Lower leg skin (tissue), 4 donors: Measurements from ENCODE around the gene PEX3. TPM values are rescaled to one million over a fixed set of nuclear protein-coding genes. Genes with fewer than 3 reads are reported as not detected.
"Not testable (repeated sequence)": the region's sequence is repeated elsewhere in the genome, so short reads cannot be mapped to it uniquely, and the experiment has no call there.

Experiments used
- DNase-seq, 2 donors: peaks; one replicate each; pipeline ENCODE4 v3.0.0-alpha.2; 2019; ENCODE audit warnings: low spot score in 2 of 2
- H3K4me3 ChIP-seq: fragments of 200-600 bp; sonication (generic); 2 replicates; pipeline ENCODE4 v1.5.1; 2017; ENCODE audit warnings: mild to moderate bottlenecking, low read depth; ENCODE audit not compliant: poor library complexity, severe bottlenecking
- CTCF ChIP-seq, 3 donors: fragments of 450-650 bp; IDR thresholded peaks; one replicate each; pipeline ENCODE4 v1.5.1; 2016; ENCODE audit warnings: antibody characterized with exemption in 3 of 3, mild to moderate bottlenecking in 3 of 3, moderate library complexity in 2 of 3
- POLR2A ChIP-seq, 2 donors: fragments of 450-650 bp; IDR thresholded peaks; one replicate each; pipeline ENCODE4 v1.6.1; 2016 to 2017; ENCODE audit warnings: antibody characterized with exemption in 2 of 2, mild to moderate bottlenecking in 1 of 2, moderate library complexity in 1 of 2
- WGBS, 2 donors: methylation state at CpG; one replicate each; pipeline ENCODE4 v1.1.5; 2018; 5-methylcytosine and 5-hydroxymethylcytosine counted together
- intact Hi-C: fragments of 100-400 bp; cut with DNase I; formaldehyde crosslinking; loops from one replicate; pipeline ENCODE4 v1.15.0; 2023; ENCODE audit warnings: low total_unique reads
- total RNA-seq, 4 donors: library from RNA; depleted of rRNA; stranded (reverse); fragments of >200 nt; gene quantifications; one replicate each; pipeline ENCODE4 v1.1.0, GENCODE V29; 2016

The PEX3 gene
- total RNA-seq, 4 donors from 2014 or later = 15.5 to 22.4 (median 18.4) TPM

GRCh38 chr6:143431226-143431625 lies 19.4 kb upstream of the PEX3 start:
- H3K4me3 ChIP-seq = no peak overlapping the region
- 64 to 78% methylated on average over 1 of the region's 1 CpG for WGBS, 2 donors
- TF ChIP-seq CTCF (IDR thresholded peaks at IDR 0.05) (no peak), POLR2A (IDR thresholded peaks at IDR 0.05) (no peak)
- no peak for DNase-seq
- intact Hi-C loops = no loop called here

GRCh38 chr6:143432588-143432987 lies 18.0 kb upstream of the PEX3 start:
- WGBS, 2 donors = 93 to 97% methylated on average over 4 of the region's 4 CpGs
- H3K4me3 ChIP-seq = no peak overlapping the region

GRCh38 chr6:143441010-143441409 lies 9.6 kb upstream of the PEX3 start:
- no peak for TF ChIP-seq POLR2A (IDR thresholded peaks at IDR 0.05)
- no peak for TF ChIP-seq CTCF (IDR thresholded peaks at IDR 0.05)
- 95% methylated on average over 2 of the region's 2 CpGs for WGBS, 2 donors
- H3K4me3 ChIP-seq = no peak overlapping the region
- no peak for DNase-seq
- intact Hi-C loops = no loop called here

More at GRCh38 chr6:143432588-143432987, 18.0 kb upstream of the PEX3 start:
- no peak for DNase-seq
- intact Hi-C loops = no loop called here
- TF ChIP-seq POLR2A (IDR thresholded peaks at IDR 0.05) (no peak), CTCF (IDR thresholded peaks at IDR 0.05) (no peak)

GRCh38 chr6:143441680-143442545 lies 8.7 kb upstream of the PEX3 start:
- DNase-seq = no peak
- no peak overlapping the region for H3K4me3 ChIP-seq
- TF ChIP-seq CTCF (IDR thresholded peaks at IDR 0.05) = no peak
- no peak for TF ChIP-seq POLR2A (IDR thresholded peaks at IDR 0.05)
- intact Hi-C loops = no loop called here
- WGBS, 2 donors = 88 to 89% methylated on average over 8 of the region's 8 CpGs

GRCh38 chr6:143443096-143443495 lies 7.5 kb upstream of the PEX3 start:
- TF ChIP-seq POLR2A (IDR thresholded peaks at IDR 0.05) = no peak
- TF ChIP-seq CTCF (IDR thresholded peaks at IDR 0.05) = no peak
- intact Hi-C loops = no loop called here

GRCh38 chr6:143447865-143448264 lies 2.7 kb upstream of the PEX3 start:
- DNase-seq, H3K4me3 ChIP-seq, intact Hi-C loops: not testable (repeated sequence)
- 95% methylated on average over 2 of the region's 2 CpGs for WGBS, 2 donors

More at GRCh38 chr6:143443096-143443495, 7.5 kb upstream of the PEX3 start:
- no peak overlapping the region for H3K4me3 ChIP-seq
- no peak for DNase-seq
- WGBS, 2 donors = 93 to 100% methylated on average over 2 of the region's 2 CpGs
